Neural cell (in vitro differentiated cells): Measurements from ENCODE around the gene ARL5A. TPM values are rescaled to one million over a fixed set of nuclear protein-coding genes. Genes with fewer than 3 reads are reported as not detected.
A peak's percentile ranks its signal among the peaks of the same experiment; 100 is the strongest.

Experiments used
- H2AFZ ChIP-seq: fragments of 200-600, 300-800 bp; sonication (generic), shearing (Covaris generic); 2 replicates; pipeline ENCODE4 v1.6.0; 2014; ENCODE audit warnings: low read depth, mild to moderate bottlenecking, antibody characterized with exemption, low read length, moderate library complexity
- H3F3A ChIP-seq: fragments of 200-600 bp; shearing (Covaris generic); 2 replicates; pipeline ENCODE4 v1.6.1; 2016; ENCODE audit warnings: mild to moderate bottlenecking, moderate library complexity, mixed read lengths, antibody characterized with exemption, low read length; ENCODE audit not compliant: insufficient read depth, poor library complexity, severe bottlenecking
- H3K27ac ChIP-seq: fragments of 200-600, 300-800 bp; sonication (generic), shearing (Covaris generic); 2 replicates; pipeline ENCODE4 v1.5.1; 2014; ENCODE audit warnings: mild to moderate bottlenecking, low read length, moderate library complexity
- H3K27me3 ChIP-seq: fragments of 300-800, 200-600 bp; sonication (generic), shearing (Covaris generic); 2 replicates; pipeline ENCODE4 v1.6.0; 2014; ENCODE audit warnings: mild to moderate bottlenecking, low read depth, low read length, moderate library complexity; ENCODE audit not compliant: insufficient read depth
- H3K36me3 ChIP-seq: fragments of 300-800, 200-600 bp; sonication (generic), shearing (Covaris generic); 2 replicates; pipeline ENCODE4 v1.5.1; 2014; ENCODE audit warnings: mild to moderate bottlenecking, antibody characterized with exemption, low read length, moderate library complexity; ENCODE audit not compliant: insufficient read depth
- H3K4me2 ChIP-seq: fragments of 300-800, 200-600 bp; sonication (generic), shearing (Covaris generic); 2 replicates; pipeline ENCODE4 v1.6.0; 2014; ENCODE audit warnings: mild to moderate bottlenecking, low read length
- H3K4me3 ChIP-seq: fragments of 300-800, 200-600 bp; sonication (generic), shearing (Covaris generic); 2 replicates; pipeline ENCODE4 v1.5.1; 2014; ENCODE audit warnings: mild to moderate bottlenecking, low read length, moderate library complexity
- H3K79me2 ChIP-seq: fragments of 200-600 bp; shearing (Covaris generic); replicated peaks from 2 replicates; pipeline ENCODE4 v1.6.0; 2014; ENCODE audit warnings: mild to moderate bottlenecking, low read length, moderate library complexity; ENCODE audit not compliant: insufficient read depth
- H3K9ac ChIP-seq: fragments of 300-800, 200-600 bp; sonication (generic), shearing (Covaris generic); 2 replicates; pipeline ENCODE4 v1.6.1; 2016; ENCODE audit warnings: mild to moderate bottlenecking, low read length, mixed read lengths
- H3K9me2 ChIP-seq: fragments of 200-600 bp; shearing (Covaris generic); 2 replicates; pipeline ENCODE4 v1.6.1; 2016; ENCODE audit warnings: mild to moderate bottlenecking, low read length, mixed read lengths; ENCODE audit not compliant: insufficient read depth
- H3K9me3 ChIP-seq: fragments of 200-600, 300-800 bp; sonication (generic), shearing (Covaris generic); 2 replicates; pipeline ENCODE4 v1.6.1; 2016; ENCODE audit warnings: mild to moderate bottlenecking, mixed run types, low read length, moderate library complexity, mixed read lengths
- H4K20me1 ChIP-seq: fragments of 200-600 bp; shearing (Covaris generic); 2 replicates; pipeline ENCODE4 v1.6.1; 2016; ENCODE audit warnings: mild to moderate bottlenecking, mixed run types; ENCODE audit not compliant: insufficient read depth
- EP300 ChIP-seq: fragments of 450-650 bp; conservative IDR thresholded peaks from 2 replicates; pipeline ENCODE4 v1.6.1; 2014; ENCODE audit warnings: antibody characterized with exemption, mild to moderate bottlenecking, moderate library complexity; ENCODE audit not compliant: poor library complexity, severe bottlenecking
- EZH2 ChIP-seq: fragments of 200-600, 300-800 bp; shearing (Covaris generic), sonication (generic); IDR thresholded peaks from 2 replicates; pipeline ENCODE4 v1.6.1; 2014; ENCODE audit warnings: antibody characterized with exemption, low read length, borderline replicate concordance, mild to moderate bottlenecking; ENCODE audit not compliant: insufficient read depth, poor library complexity, severe bottlenecking
- MXI1 ChIP-seq: fragments of 450-650 bp; conservative IDR thresholded peaks from 2 replicates; pipeline ENCODE4 v1.6.1; 2014; ENCODE audit warnings: antibody characterized with exemption, mild to moderate bottlenecking; ENCODE audit not compliant: poor library complexity, severe bottlenecking
- POLR2AphosphoS5 ChIP-seq: IDR thresholded peaks from 2 replicates; pipeline ENCODE4 v1.6.1; 2012
- RAD21 ChIP-seq: fragments of 450-650 bp; conservative IDR thresholded peaks from 2 replicates; pipeline ENCODE4 v1.6.1; 2014; ENCODE audit warnings: antibody characterized with exemption, mild to moderate bottlenecking, moderate library complexity
- SMC3 ChIP-seq: fragments of 450-650 bp; conservative IDR thresholded peaks from 2 replicates; pipeline ENCODE4 v1.6.1; 2014; ENCODE audit warnings: antibody characterized with exemption, mild to moderate bottlenecking, moderate library complexity; ENCODE audit not compliant: poor library complexity
- TAF1 ChIP-seq: IDR thresholded peaks from 2 replicates; pipeline ENCODE4 v1.6.1; 2012; ENCODE audit warnings: low read depth
- polyA plus RNA-seq: library from polyadenylated mRNA; depleted of rRNA; stranded (reverse); fragments of >200 nt; gene quantifications from 2 replicates; pipeline ENCODE4 v1.2.3, GENCODE V29; 2014
- TF ChIP-seq, protein P1 (sequence below): fragments of 450-650 bp; IDR thresholded peaks from 2 replicates; pipeline ENCODE4 v1.5.1; 2014; ENCODE audit warnings: antibody characterized with exemption, mild to moderate bottlenecking, moderate library complexity; ENCODE audit not compliant: poor library complexity, severe bottlenecking
- TF ChIP-seq, protein P2 (sequence below): IDR thresholded peaks from 2 replicates; pipeline ENCODE4 v1.6.1; 2012; ENCODE audit warnings: borderline replicate concordance

Gene ARL5A
- polyA plus RNA-seq, 1 donor from 2014 or later, result 48.5 TPM

DNA sequence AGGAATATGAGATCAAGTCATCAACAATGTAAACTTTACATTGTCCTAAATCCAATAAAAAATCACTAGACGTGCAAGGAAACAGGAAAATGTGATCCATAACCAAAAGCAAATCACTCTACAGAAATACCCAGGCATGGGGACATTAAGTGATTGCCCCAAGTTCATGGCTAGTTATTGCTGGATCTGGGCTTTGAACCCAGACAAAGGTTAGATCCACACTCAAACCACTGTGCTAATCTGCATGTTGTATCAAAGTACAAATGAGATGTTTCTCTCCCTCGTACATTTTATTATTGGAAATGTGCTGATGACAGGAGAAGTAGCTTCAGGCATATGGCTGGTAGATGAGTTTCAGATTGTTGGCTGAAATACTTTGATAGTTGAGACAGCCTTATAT lies 2.7 kb upstream of the ARL5A start:
- Histone ChIP-seq H3K27me3 (no peaks in the 10 kb centered on the region), H2AFZ (no peak overlapping the region), H3K4me2 (no peak overlapping the region)

DNA sequence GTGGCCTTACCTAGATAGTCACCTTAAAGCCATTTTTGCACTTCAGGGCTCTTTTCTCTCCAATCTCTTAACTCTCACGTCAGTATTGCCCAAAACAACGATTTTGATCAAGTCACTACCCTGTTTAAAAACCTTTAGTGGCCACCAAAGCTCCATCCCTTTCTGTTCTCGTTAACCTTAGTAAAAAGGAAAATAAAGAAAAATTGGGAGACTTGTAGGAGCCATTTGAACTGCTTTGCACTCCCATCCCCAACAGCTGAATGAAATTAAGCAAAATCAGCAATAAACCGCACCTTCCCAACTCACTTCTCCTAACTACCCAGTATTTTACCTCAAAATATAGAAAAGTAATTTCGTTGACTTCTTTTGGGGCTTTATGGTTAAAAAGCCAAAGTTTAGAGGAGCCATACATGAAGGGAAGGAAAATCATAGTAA lies 686 bp upstream of the ARL5A start:
- TF ChIP-seq TAF1 (no peak), MXI1 (no peak), SMC3 (no peak), RAD21 (no peak), EP300 (no peak), POLR2AphosphoS5 (no peak), EZH2 (no peak)
- TF ChIP-seq, protein P1, sequence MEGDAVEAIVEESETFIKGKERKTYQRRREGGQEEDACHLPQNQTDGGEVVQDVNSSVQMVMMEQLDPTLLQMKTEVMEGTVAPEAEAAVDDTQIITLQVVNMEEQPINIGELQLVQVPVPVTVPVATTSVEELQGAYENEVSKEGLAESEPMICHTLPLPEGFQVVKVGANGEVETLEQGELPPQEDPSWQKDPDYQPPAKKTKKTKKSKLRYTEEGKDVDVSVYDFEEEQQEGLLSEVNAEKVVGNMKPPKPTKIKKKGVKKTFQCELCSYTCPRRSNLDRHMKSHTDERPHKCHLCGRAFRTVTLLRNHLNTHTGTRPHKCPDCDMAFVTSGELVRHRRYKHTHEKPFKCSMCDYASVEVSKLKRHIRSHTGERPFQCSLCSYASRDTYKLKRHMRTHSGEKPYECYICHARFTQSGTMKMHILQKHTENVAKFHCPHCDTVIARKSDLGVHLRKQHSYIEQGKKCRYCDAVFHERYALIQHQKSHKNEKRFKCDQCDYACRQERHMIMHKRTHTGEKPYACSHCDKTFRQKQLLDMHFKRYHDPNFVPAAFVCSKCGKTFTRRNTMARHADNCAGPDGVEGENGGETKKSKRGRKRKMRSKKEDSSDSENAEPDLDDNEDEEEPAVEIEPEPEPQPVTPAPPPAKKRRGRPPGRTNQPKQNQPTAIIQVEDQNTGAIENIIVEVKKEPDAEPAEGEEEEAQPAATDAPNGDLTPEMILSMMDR, result no peak
- TF ChIP-seq, protein P2, sequence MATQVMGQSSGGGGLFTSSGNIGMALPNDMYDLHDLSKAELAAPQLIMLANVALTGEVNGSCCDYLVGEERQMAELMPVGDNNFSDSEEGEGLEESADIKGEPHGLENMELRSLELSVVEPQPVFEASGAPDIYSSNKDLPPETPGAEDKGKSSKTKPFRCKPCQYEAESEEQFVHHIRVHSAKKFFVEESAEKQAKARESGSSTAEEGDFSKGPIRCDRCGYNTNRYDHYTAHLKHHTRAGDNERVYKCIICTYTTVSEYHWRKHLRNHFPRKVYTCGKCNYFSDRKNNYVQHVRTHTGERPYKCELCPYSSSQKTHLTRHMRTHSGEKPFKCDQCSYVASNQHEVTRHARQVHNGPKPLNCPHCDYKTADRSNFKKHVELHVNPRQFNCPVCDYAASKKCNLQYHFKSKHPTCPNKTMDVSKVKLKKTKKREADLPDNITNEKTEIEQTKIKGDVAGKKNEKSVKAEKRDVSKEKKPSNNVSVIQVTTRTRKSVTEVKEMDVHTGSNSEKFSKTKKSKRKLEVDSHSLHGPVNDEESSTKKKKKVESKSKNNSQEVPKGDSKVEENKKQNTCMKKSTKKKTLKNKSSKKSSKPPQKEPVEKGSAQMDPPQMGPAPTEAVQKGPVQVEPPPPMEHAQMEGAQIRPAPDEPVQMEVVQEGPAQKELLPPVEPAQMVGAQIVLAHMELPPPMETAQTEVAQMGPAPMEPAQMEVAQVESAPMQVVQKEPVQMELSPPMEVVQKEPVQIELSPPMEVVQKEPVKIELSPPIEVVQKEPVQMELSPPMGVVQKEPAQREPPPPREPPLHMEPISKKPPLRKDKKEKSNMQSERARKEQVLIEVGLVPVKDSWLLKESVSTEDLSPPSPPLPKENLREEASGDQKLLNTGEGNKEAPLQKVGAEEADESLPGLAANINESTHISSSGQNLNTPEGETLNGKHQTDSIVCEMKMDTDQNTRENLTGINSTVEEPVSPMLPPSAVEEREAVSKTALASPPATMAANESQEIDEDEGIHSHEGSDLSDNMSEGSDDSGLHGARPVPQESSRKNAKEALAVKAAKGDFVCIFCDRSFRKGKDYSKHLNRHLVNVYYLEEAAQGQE, result no peak
- H4K20me1 ChIP-seq, result no peaks in the 10 kb centered on the region
- peak overlapping the region; percentile 83 for H3K9ac ChIP-seq
- H3K27ac ChIP-seq, result no peak overlapping the region
- H2AFZ ChIP-seq, result peak overlapping the region; percentile 57
- no peaks in the 10 kb centered on the region for H3K27me3 ChIP-seq
- H3F3A ChIP-seq, result no peaks in the 10 kb centered on the region
- H3K9me2 ChIP-seq, result no peaks in the 10 kb centered on the region
- peaks cover 39% of the 10 kb centered on the region for H3K79me2 ChIP-seq
- H3K4me2 ChIP-seq, result peak overlapping the region; percentile 43
- H3K4me3 ChIP-seq, result peak overlapping the region; percentile 80
- no peaks in the 10 kb centered on the region for H3K9me3 ChIP-seq
- H3K36me3 ChIP-seq, result no peaks in the 10 kb centered on the region

More for the DNA sequence above, 2.7 kb upstream of the ARL5A start:
- H3K27ac ChIP-seq, result no peak overlapping the region
- no peak overlapping the region for H3K4me3 ChIP-seq
- H3K36me3 ChIP-seq, result no peaks in the 10 kb centered on the region
- H3K9ac ChIP-seq, result no peak overlapping the region
- TF ChIP-seq EP300 (no peak), MXI1 (no peak), RAD21 (no peak)
- H4K20me1 ChIP-seq, result no peaks in the 10 kb centered on the region
- peaks cover 22% of the 10 kb centered on the region for H3K79me2 ChIP-seq
- no peaks in the 10 kb centered on the region for H3K9me2 ChIP-seq
- H3K9me3 ChIP-seq, result no peaks in the 10 kb centered on the region
- H3F3A ChIP-seq, result no peaks in the 10 kb centered on the region
